GM12878 (cell line): Measurements from ENCODE around the gene GNL3. TPM values are rescaled to one million over a fixed set of nuclear protein-coding genes. Genes with fewer than 3 reads are reported as not detected.

Experiments used
- ATAC-seq: fragments of 200-7000 bp; cut with Tn5 transposase; 3 replicates; pipeline ENCODE4 v1.9.1; 2020; ENCODE audit warnings: mild to moderate bottlenecking, moderate library complexity
- BruUV-seq: library from RNA; stranded (reverse); fragments of 400-500 nt; replicated peaks from 2 replicates; lab custom pipeline; 2021; lab: Mats Ljungman, UMichigan
- CTCF ChIA-PET: fragments of 300-600 bp; sonication (Branson Sonifier 250); formaldehyde crosslinking; extraction: SDS; loops from one replicate; lab custom pipeline; 2021; ENCODE audit warnings: inconsistent platforms; lab: Yijun Ruan, JAX
- POLR2A ChIA-PET: fragments of 350-600 bp; formaldehyde crosslinking; extraction: SDS; loops from one replicate; lab custom pipeline; 2021; ENCODE audit warnings: inconsistent platforms; lab: Charles Lee
- RAD21 ChIA-PET: fragments of 300-600 bp; sonication (Branson Sonifier 250); formaldehyde crosslinking; loops from one replicate; lab custom pipeline; 2023; ENCODE audit warnings: antibody characterized with exemption; ENCODE audit not compliant: unreplicated experiment; lab: Charles Lee
- SMC1A ChIA-PET: fragments of 300-600 bp; sonication (Branson Sonifier 250); formaldehyde crosslinking; loops from one replicate; lab custom pipeline; 2023; ENCODE audit not compliant: unreplicated experiment, uncharacterized antibody; lab: Charles Lee
- DNase-seq: peaks from one replicate; pipeline ENCODE4 v3.0.0-alpha.2; 2011; ENCODE audit warnings: low read depth, low spot score
- FAIRE-seq: peaks from 3 replicates; lab custom pipeline; 2011; peaks lifted over from hg19 to GRCh38; lab: Jason Lieb, UNC
- H2AFZ ChIP-seq: 2 replicates; pipeline ENCODE4 v1.6.0; 2011; ENCODE audit warnings: low read depth, low read length, control low read depth; ENCODE audit not compliant: control insufficient read depth
- H3K27ac ChIP-seq: 2 replicates; pipeline ENCODE4 v1.5.1; 2011; ENCODE audit warnings: control low read depth; ENCODE audit not compliant: control insufficient read depth, insufficient read depth
- H3K27me3 ChIP-seq, 2 experiments: replicated peaks in 1 of 2; 2 replicates each; pipeline versions ENCODE4 v1.6.0 to v1.6.1; 2011; ENCODE audit warnings: low read length in 1 of 2; ENCODE audit not compliant: control insufficient read depth in 2 of 2, insufficient read depth in 2 of 2
- H3K36me3 ChIP-seq, 2 experiments: 2 replicates each; pipeline ENCODE4 v1.5.1; 2011; ENCODE audit warnings: low read length in 1 of 2; ENCODE audit not compliant: control insufficient read depth in 2 of 2, insufficient read depth in 2 of 2
- H3K4me1 ChIP-seq: 2 replicates; pipeline ENCODE4 v1.6.1; 2011; ENCODE audit warnings: mild to moderate bottlenecking, low read length, moderate library complexity, mixed read lengths; ENCODE audit not compliant: control insufficient read depth, insufficient read depth
- H3K4me2 ChIP-seq: 2 replicates; pipeline ENCODE4 v1.6.0; 2011; ENCODE audit warnings: control low read depth; ENCODE audit not compliant: control insufficient read depth, insufficient read depth
- H3K4me3 ChIP-seq: fragments of 200-600 bp; sonication (generic); 2 replicates; pipeline ENCODE4 v1.5.1; 2016
- H3K79me2 ChIP-seq: 2 replicates; pipeline ENCODE4 v1.6.0; 2011; ENCODE audit warnings: low read length; ENCODE audit not compliant: control insufficient read depth, insufficient read depth
- H3K9ac ChIP-seq: 2 replicates; pipeline ENCODE4 v1.8.0; 2011; ENCODE audit warnings: low read length, control low read depth, mixed read lengths; ENCODE audit not compliant: control insufficient read depth, insufficient read depth
- H3K9me3 ChIP-seq: replicated peaks from 3 replicates; pipeline ENCODE4 v1.5.1; 2011; ENCODE audit warnings: mild to moderate bottlenecking, low read length; ENCODE audit not compliant: control insufficient read depth, insufficient read depth
- H4K20me1 ChIP-seq: 2 replicates; pipeline ENCODE4 v1.6.0; 2011; ENCODE audit not compliant: control insufficient read depth, insufficient read depth
- ATF2 ChIP-seq: IDR thresholded peaks from 2 replicates; pipeline ENCODE4 v1.6.1; 2012; ENCODE audit warnings: low read length, inconsistent platforms
- PAX8 ChIP-seq: fragments of 450-650 bp; IDR thresholded peaks from 2 replicates; pipeline ENCODE4 v1.6.1; 2017; ENCODE audit warnings: mild to moderate bottlenecking, moderate library complexity
- RCOR1 ChIP-seq: conservative IDR thresholded peaks from 2 replicates; pipeline ENCODE4 v1.6.1; 2012; ENCODE audit warnings: low read depth, low read length, improper control_type of control experiment
- ZNF384 ChIP-seq: IDR thresholded peaks from 2 replicates; pipeline ENCODE4 v1.6.1; 2012; ENCODE audit warnings: low read depth, mild to moderate bottlenecking, low read length, improper control_type of control experiment, borderline replicate concordance
- ZNF622 ChIP-seq: fragments of 450-650 bp; IDR thresholded peaks from 2 replicates; pipeline ENCODE4 v1.6.1; 2017; ENCODE audit warnings: mild to moderate bottlenecking, inconsistent platforms
- WGBS: methylation state at CpG from one replicate; pipeline ENCODE4 v1.1.6; 2016; ENCODE audit warnings: low lambda C conversion rate; ENCODE audit not compliant: insufficient replicate concordance, insufficient coverage; ENCODE audit errors: missing lambda C conversion rate; 5-methylcytosine and 5-hydroxymethylcytosine counted together
- in situ Hi-C: fragments of 300-500 bp; cut with MboI; formaldehyde crosslinking; loops from 9 replicates; pipeline ENCODE4 v1.14.3; 2018; ENCODE audit warnings: mixed read lengths
- intact Hi-C: fragments of 100-400 bp; cut with micrococcal nuclease; formaldehyde crosslinking; loops from one replicate; pipeline ENCODE4 v1.14.2; 2022; ENCODE audit not compliant: unreplicated experiment
- polyA plus RNA-seq, 11 experiments: library from polyadenylated mRNA; depleted of rRNA in 4 of 11; unstranded in 6 of 11; stranded (reverse) in 5 of 11; fragments of >200 nt; fragmentation: Nextera tagmentation in 4 of 11; fragmentation: Illumina TruSeq in 1 of 11; extraction: Ambion mirVana in 4 of 11; extraction: Trizol in 1 of 11; gene quantifications; 1 replicate in 1 of 11; 2 replicates in 10 of 11; pipeline versions ENCODE4 v1.2.1 to v1.2.3, GENCODE V29; 2011 to 2016; ENCODE audit warnings: inconsistent platforms in 2 of 11, missing spikeins in 2 of 11, low read depth in 1 of 11
- total RNA-seq, 4 experiments: library from RNA; depleted of rRNA in 3 of 4; stranded (reverse); fragments of >200 nt in 3 of 4; fragmentation: Illumina TruSeq in 1 of 4; extraction: Trizol in 1 of 4; gene quantifications; 2 replicates each; pipeline versions ENCODE4 v1.2.1 to v1.2.3, GENCODE V29; 2013 to 2021

GNL3 gene
- total and polyA plus RNA-seq, 10 of the 15 experiments (the other 5 are each of a cell fraction or from before 2014, with no cell fraction given) = 172 to 368 (median 257) TPM

- in situ Hi-C loops (no loop called here), intact Hi-C loops (no loop called here)
- H3K36me3 ChIP-seq = peaks cover 7 to 11% of the 10 kb centered on the region in 2 experiments
- POLR2A ChIA-PET = interaction anchor here (0.5 to 0.7 kb wide), 2 partner anchors 32 to 102 kb away, joined by 5 to 10 read pairs; no protein-coding TSS in a partner anchor
- FAIRE-seq (no peak), DNase-seq (no peak), ATAC-seq (no peak)
- RAD21 ChIA-PET = no interaction called here
- H2AFZ ChIP-seq = no peak overlapping the region
- H4K20me1 ChIP-seq = no peaks in the 10 kb centered on the region
- BruUV-seq = no TSS peak
- 100% methylated on average over 1 of the region's 1 CpG for WGBS
- H3K9me3 ChIP-seq = no peaks in the 10 kb centered on the region
- H3K4me2 ChIP-seq = no peak overlapping the region
- H3K4me1 ChIP-seq = no peaks in the 10 kb centered on the region
- H3K27me3 ChIP-seq = no peaks in the 10 kb centered on the region
- H3K79me2 ChIP-seq = no peaks in the 10 kb centered on the region
- H3K9ac ChIP-seq = no peak overlapping the region
- SMC1A ChIA-PET = interaction anchor here (0.6 to 1.1 kb wide), 2 partner anchors 16 to 24 kb away, joined by 3 read pairs; no protein-coding TSS in a partner anchor
- no peak for TF ChIP-seq RCOR1
- TF ChIP-seq ZNF384 = no peak
- no peak for TF ChIP-seq ZNF622
- TF ChIP-seq, all 136 proteins: peak for 0
- Histone ChIP-seq H3K27ac (no peak overlapping the region), H3K4me3 (no peak overlapping the region)
- CTCF ChIA-PET = interaction anchor here (1.1 to 1.7 kb wide), 2 partner anchors 42 to 90 kb away, joined by 3 to 5 read pairs; no protein-coding TSS in a partner anchor
Observed at GRCh38 chr3:52650439-52650838, 35.4 kb upstream of the GNL3 start.

GRCh38 chr3:52651592-52651991 lies 34.2 kb upstream of the GNL3 start:
- Histone ChIP-seq H3K27ac (no peak overlapping the region), H3K79me2 (no peaks in the 10 kb centered on the region), H2AFZ (no peak overlapping the region)
- no TSS peak for BruUV-seq
- no peak for FAIRE-seq
- TF ChIP-seq ATF2 = no peak
- TF ChIP-seq PAX8 = no peak
- TF ChIP-seq, all 136 proteins: peak for 0
- POLR2A ChIA-PET = no interaction called here
- Histone ChIP-seq H3K4me1 (no peaks in the 10 kb centered on the region), H3K4me2 (no peak overlapping the region), H3K4me3 (no peak overlapping the region), H3K27me3 (no peaks in the 10 kb centered on the region), H3K9ac (no peak overlapping the region), H3K9me3 (no peaks in the 10 kb centered on the region), H3K36me3 (peaks cover 8 to 17% of the 10 kb centered on the region in 2 experiments), H4K20me1 (no peaks in the 10 kb centered on the region)
- SMC1A ChIA-PET = interaction anchor here (1.3 kb wide), 2 partner anchors 25 to 27 kb away, joined by 4 to 5 read pairs; no protein-coding TSS in a partner anchor
- CTCF ChIA-PET = interaction anchor here (0.9 to 1.7 kb wide), 6 partner anchors 12 to 92 kb away, joined by 3 to 5 read pairs (median 4); no protein-coding TSS in a partner anchor
- DNase-seq (no peak), ATAC-seq (no peak)
- intact Hi-C loops (no loop called here), in situ Hi-C loops (no loop called here)
- RAD21 ChIA-PET = no interaction called here
